ENCODE data around the gene FGFRL1.

Gene FGFRL1

GRCh38 chr4:1011022-1011665 lies at the start of gene FGFRL1:
Gene FGFRL1, plus strand, starts transcription at chr4:1011626. Its CDS starts 860 bp downstream, at chr4:1012486.
- DNase-seq, result no peak

GRCh38 chr4:962231-963208 lies 48.9 kb upstream of the FGFRL1 start:
- DNase-seq, result no peak

GRCh38 chr4:963276-964225 lies 47.9 kb upstream of the FGFRL1 start:
- DNase-seq, result no peak

DNA sequence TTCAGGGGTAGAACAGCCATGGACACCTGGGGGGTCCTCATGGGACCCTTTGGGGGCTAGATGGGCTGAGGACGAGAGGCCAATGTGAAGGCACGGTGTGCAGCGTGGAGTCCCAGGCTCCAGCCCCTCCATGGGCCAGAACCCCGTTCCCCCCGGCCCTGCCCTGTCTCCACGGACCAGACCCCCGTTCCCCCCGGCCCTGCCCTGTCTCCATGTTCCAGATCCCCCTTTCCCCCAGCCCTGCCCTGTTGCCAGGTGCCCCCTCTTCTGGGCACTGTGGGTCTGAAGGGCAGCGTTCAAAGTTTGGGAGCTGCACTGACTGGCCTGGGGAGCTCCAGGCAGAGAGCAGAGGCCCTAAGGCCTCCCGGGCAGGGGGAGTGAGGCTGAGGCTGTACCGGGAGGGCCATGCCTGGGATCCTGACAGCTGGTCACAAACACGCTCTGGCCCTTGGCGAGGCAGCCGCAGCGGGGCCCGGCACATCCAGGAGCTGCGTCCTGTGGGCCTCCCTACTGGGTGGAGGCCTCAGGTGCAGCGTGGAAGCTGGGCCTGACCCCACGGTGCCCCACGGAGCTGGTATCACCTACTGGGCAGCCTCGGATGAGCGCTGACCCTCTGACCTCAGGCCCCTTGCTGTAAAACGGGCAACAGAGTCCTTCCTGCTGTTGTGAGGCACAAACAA lies 46.9 kb upstream of the FGFRL1 start:
- no peak for DNase-seq

- no peak for DNase-seq
These were observed 46.2 kb upstream of the FGFRL1 start for GRCh38 chr4:965048-965765.

- DNase-seq, result no peak
These were observed 45.7 kb upstream of the FGFRL1 start for GRCh38 chr4:965766-966134.

- no peak for DNase-seq
These were observed 44.9 kb upstream of the FGFRL1 start for GRCh38 chr4:966266-967112.

GRCh38 chr4:967113-968104 lies 44.0 kb upstream of the FGFRL1 start:
- no peak for DNase-seq

DNA sequence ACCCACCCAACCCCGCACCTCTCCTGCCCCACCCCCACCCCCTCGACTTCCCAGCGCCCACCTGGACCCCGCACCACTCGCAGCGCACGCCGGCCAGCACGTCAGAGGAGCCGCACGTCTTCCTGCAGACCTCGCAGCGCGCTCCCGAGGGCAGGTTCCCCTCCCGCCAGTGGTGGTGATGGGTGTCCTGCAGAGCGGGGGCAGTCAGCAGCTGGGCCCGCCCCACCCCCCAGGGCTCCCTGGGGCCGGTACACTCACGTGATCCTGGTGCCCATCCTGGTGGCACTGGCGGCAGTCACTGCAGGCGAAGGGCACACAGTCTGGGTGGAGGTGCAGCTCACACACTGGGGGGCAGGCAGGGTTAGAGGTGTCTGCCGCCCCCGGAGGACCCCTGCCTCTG lies 43.2 kb upstream of the FGFRL1 start:
- DNase-seq, result no peak

DNA sequence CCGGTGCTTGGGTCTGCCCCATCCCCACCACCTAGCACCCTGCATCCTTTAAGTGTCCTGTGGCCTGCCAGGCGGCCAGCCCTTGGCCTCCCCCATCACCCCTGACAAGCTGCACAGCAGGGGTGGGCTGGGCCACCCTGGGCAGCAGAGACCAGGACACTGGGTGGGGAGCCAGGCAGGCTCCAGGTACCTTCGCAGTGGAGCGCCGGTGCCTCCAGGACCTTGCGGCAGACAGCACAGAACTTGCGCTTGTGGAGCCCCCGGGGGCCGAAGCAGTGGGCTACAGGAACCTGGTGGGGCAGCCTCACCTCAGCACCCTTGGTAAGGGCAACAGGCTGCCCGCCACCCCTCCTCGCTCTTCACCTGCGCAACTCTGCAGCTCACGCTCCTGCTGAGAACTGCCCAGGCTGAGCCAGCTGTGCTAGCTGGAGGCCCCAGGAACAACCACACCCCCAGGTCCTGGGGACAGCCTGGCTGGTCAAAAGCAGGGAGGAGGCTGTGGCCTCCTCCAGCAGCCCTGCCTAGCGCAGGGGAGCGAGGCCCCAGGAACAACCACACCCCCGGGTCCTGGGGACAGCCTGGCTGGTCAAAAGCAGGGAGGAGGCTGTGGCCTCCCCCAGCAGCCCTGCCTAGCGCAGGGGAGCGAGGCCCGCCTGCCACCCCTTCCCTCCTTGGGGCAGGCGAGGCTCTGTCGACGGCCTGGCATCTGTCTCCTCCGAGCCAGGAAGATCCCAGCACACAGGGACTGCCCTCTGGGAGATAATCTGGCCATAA lies 42.6 kb upstream of the FGFRL1 start:
- no peak for DNase-seq

GRCh38 chr4:970046-970745 lies 41.2 kb upstream of the FGFRL1 start:
- DNase-seq, result no peak

- no peak for DNase-seq
These were observed 40.4 kb upstream of the FGFRL1 start for GRCh38 chr4:970854-971520.

GRCh38 chr4:971666-972500 lies 39.5 kb upstream of the FGFRL1 start:
- no peak for DNase-seq

DNA sequence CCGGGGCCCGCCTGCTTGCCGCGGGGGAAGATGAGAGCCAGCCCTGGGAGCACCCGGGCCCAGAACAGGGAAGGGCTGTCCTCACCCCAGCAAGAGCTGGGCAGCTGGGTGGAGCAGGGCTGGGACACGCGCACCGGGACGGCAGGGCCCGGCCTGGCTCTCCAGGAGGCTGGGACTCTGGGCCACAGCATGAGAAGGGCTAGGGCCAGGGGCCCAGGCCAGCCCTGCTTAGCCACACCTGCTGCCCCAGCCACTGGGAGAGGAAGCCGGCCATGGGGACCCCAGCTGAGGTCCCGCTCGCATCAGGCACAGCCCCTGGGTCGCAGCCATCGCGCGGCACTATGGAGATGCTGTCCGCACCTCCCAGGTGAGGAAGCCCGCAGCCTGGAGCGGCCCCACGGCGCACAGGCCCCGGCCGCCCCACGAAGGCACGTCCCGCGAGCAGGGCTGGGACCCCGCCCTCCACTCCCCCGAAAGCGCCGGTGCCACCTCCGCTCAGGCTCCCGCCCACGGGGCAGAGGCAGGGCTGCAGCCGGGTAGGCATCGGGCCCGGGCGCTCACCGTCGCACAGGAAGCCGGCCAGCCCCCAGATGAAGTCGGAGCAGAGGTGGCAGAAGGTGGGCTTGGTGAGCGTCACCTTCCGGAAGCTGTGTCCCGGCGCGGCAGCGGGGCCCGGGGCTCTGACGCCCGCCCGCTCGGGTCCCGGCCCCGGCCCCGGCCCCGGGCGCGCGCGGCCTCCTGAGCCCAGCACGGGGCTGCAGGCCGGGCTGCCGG lies 38.6 kb upstream of the FGFRL1 start:
- no peak for DNase-seq

Data from cerebellar nuclear complex (tissue), 1 donor.